Effector CD4-positive, alpha-beta T cell (primary cell): ENCODE results near the gene PLXND1.

ENCODE experiments used
- DNase-seq: peaks from one replicate; pipeline ENCODE4 v3.0.0-alpha.2; 2020

The PLXND1 gene

DNA sequence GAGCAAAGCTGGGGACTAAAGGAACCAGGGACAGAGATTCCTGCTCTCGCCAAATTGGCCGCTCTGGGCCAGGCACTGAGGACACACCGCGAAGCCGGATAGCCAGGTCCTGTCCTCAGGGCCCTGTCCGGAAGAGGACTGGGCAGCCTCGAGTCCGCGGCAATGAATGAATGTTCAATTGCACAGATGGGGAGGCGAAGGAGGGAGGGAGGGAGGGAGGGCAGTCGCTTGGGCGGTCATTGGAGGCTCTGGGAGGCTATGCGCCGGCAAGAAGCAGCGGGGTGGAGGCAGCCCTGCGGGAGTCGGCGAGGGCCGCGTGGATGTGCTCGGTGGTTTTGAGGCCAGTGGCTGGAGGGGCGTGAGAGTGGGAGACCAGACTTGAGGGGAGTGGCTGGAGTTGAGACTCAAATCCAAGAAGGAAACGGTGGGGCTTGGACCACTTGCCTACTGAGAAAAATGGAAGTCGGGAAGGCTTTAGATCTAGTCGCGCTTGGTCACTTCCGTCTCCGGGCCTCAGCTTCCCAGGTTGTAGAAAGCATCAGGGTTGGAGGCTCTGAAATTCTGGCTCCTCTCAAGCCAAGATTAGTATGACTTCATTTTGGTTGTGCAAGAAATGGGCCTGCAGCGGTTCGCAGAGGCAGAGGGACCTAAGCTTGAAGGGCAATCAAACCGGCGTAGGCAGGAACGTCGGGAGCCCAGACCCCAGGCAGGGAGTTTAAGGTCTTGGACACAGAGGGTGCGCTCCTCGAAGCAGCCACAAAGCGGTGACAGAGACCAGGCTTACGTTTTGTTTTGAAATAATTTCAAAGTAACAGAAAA is 21.1 kb upstream of the PLXND1 start:
- peak; percentile 55 for DNase-seq

- DNase-seq = peak; percentile 31
Measured at GRCh38 chr3:129626744-129627349, 20.4 kb upstream of the PLXND1 start.

DNA sequence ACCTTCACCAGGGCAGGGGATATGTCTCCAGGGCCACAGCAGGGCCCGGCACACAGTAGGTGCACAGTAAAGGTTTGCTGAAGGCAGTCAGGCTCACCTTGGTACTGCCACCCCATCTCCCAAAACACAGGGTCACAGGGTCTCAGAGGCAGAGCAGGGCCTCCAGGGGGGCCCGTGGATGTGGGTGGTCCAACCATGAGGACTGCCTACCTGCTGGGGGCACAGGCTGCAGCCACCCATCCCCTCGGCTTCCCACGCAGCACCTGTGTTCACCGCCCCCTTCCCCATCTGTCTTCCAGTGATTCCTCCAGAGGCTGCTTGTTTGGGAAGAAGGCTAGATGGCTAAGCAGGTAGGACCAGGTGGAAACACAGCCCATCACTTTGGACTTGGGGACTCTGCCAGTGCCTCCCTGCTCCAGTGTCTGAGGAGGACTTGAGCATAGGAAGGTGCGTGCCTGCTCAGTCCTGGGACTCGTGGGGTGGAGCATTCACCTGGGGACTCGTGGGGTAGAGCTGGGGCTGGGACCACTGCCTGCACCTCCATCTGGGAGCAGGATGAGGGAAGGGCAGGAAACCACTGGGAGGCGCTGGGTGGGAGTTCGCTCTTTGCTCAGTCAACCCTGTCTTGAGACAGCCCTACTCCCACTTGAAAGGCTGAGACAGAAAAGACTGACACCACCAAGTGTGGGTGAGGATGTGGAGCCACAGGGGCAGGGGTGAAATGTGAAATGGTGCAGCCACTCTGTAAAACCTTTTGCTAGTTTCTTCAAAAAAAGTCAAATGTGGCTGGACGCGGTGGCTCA is 18.8 kb upstream of the PLXND1 start:
- DNase-seq = no peak

- DNase-seq = no peak
Measured at GRCh38 chr3:129624347-129625071, 18.0 kb upstream of the PLXND1 start.

DNA sequence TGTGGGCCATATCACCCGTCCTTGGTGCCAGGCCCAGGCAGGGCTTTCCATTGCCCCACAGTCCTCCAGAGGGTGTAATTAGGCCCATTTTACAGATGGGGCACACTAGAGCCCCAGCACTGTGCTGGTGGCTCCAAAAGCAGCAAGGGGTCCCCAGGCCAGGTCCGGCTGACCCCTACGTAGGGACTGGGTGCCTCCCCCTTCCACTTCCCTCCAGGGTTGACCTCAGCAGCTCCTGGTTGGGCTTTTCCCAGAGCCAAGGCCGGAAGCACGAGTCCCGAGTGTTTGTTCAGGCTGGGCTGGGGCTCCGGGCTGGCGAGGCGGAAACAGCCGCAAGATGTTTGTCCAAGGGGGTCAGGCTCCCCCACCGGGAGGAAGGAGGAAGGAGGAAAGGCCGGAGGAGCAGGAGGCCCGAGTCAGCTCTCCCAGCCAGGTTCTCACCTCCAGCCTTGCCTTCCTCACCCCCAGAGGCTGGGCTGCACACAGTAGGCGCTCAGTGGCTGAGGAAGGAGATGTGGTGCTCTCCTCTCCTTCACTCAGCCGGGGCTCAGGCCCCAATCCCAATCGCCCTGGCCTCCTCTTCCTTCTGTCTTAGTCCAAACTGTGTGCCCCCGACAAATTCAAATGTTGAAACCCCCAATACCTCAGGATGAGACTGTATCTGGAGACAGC is 17.1 kb upstream of the PLXND1 start:
- no peak for DNase-seq

- no peak for DNase-seq
Measured at GRCh38 chr3:129622933-129623332, 16.5 kb upstream of the PLXND1 start.

DNA sequence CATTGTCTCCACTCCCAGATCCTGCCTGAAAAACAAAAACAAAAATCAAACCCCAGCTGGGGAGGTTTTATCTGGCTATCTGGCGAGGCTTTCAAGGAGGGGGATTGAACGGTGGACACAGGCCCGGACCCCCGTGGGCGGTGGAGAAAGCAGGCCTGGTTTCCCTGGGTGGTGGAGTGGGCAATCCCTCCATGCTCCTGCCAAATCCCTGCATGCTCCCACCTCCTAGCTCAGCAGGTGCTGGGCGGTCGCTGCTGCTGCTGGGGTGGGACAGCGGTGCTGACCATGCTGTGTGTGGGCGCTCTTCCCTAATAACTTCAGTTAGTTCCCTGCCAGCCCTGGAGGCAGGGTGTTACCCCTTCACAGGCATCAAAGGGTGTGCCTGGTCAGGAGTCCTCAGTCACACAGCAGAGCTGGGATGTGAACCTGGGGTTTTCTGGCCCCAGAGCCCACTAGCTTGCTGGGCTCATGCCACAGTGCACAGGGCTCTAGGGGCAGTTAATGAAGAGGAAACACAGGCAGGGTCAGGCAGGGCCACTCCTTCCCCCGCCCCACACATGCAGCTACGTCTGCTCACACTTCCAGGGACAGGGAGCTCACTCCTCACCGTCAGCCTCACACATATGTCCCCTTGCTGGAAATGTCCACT is 15.9 kb upstream of the PLXND1 start:
- DNase-seq = no peak

- no peak for DNase-seq
Measured at GRCh38 chr3:129621626-129622225, 15.2 kb upstream of the PLXND1 start.

DNA sequence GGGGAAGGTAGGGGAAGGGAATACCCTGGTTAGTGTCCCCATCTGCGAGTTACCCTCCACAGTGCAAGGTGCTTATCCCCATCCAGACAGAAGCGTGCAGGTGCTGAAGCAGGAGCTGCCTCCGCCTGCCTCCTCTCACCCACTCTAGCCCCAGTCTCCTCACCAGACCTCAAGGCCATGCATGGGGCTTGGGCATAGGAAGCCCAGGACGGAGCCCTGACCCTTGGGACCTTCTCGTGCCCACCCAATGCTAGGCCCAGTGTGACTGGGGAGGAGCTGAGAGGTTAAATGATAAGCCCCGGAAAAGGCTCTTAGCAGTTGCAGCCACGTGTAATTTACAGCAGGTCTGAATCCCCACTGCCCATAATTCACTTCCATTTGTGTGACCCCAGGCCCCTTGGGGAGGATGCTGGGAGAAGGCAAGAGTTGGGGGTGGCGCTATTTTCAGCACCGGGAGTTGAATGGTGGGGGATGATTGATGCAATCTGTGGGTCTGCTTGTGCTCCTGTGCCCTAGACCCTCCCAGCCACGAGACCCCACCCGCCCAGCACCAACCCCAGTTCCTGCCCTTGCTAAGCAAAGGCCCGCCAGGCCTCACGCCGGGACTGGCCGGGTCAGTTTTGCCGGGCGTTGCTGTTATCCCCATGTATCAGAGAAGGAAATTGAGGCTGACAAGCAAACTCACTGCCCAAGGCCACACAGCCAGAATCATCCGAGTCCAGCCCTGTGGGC is 14.5 kb upstream of the PLXND1 start:
- DNase-seq = no peak

DNA sequence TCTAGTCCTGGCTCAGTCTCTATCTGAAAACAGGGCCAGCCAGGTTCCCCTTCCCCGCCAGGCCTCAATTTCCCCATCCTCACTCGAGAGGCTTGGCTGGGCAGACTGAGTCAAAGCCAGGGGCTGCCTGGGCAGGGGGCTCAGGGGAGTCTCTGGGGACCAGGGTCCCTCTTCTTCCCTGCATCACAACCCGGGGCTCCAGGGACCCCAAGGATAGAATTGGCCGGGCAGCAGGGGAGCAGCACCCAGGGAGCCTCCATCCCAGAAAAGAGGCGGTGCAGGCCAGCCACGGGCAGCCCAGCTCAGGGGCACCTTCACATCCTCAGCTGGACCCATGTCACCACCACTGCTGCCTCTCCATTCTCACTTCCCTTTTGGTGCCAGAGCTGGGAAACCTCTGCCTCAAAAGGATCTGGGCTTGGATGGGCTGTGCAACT is 13.3 kb upstream of the PLXND1 start:
- DNase-seq = no peak

GRCh38 chr3:129618901-129619671 is 12.6 kb upstream of the PLXND1 start:
- DNase-seq = no peak

- no peak for DNase-seq
Measured at GRCh38 chr3:129618186-129618820, 11.8 kb upstream of the PLXND1 start.

- no peak for DNase-seq
Measured at GRCh38 chr3:129617381-129618185, 11.1 kb upstream of the PLXND1 start.

DNA sequence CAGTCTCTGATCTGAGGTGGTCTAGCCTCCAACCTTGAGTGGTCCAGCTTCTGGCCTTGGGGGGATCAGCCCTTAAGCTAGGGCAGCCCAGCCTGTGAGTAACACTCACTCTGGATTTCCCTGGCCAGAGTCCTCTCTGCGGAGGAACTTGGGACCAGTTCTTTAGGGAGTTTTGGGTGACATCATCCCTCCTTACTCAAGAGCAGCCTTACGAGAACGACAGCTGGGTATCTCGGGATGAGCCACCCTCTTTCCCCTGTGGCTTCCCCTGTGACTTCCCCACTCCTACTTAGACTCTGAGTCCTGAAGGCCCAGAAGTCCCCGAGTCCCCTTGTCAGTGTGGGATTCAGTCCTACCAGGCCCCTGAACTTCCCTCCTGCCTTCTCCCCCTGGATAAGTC is 10.2 kb upstream of the PLXND1 start:
- no peak for DNase-seq

GRCh38 chr3:129616291-129616690 is 9.8 kb upstream of the PLXND1 start:
- no peak for DNase-seq

- no peak for DNase-seq
Measured at GRCh38 chr3:129615751-129616281, 9.3 kb upstream of the PLXND1 start.

GRCh38 chr3:129614927-129615363 is 8.5 kb upstream of the PLXND1 start:
- no peak for DNase-seq

GRCh38 chr3:129614435-129614834 is 8.0 kb upstream of the PLXND1 start:
- DNase-seq = no peak
